ENCODE measurements around the gene EML6.

- TF ChIP-seq CTCF (conservative IDR thresholded peaks at IDR 0.05; ENCODE audit: low read depth in 2 of 2) (no peak), POLR2AphosphoS5 (IDR thresholded peaks at IDR 0.05; ENCODE audit: low read depth) (no peak), EZH2 (IDR thresholded peaks at IDR 0.05; ENCODE audit: low read depth, unreplicated experiment) (no peak), REST (IDR thresholded peaks at IDR 0.05; ENCODE audit: unreplicated experiment) (no peak), CREB1 (CRISPR knock-in tag; IDR thresholded peaks at IDR 0.05; ENCODE audit: low read depth) (no peak), JUNB (IDR thresholded peaks at IDR 0.05; ENCODE audit: unreplicated experiment) (no peak), ZNF331 (CRISPR knock-in tag; IDR thresholded peaks at IDR 0.05; ENCODE audit: low read depth) (no peak), NANOG (IDR thresholded peaks at IDR 0.05; ENCODE audit: borderline replicate concordance) (no peak), EZH2phosphoT487 (IDR thresholded peaks at IDR 0.05; ENCODE audit: unreplicated experiment) (no peak), ETS1 (IDR thresholded peaks at IDR 0.05) (no peak), STAT1 (IDR thresholded peaks at IDR 0.05; ENCODE audit: unreplicated experiment) (no peak)
These were observed 200.7 kb downstream of the EML6 start for GRCh38 chr2:54924121-54924520.

Measured in GM23338 (cell line).